H1 (cell line): Measurements from ENCODE around the gene GFI1B. TPM values are rescaled to one million over a fixed set of nuclear protein-coding genes. Genes with fewer than 3 reads are reported as not detected.

ENCODE experiments used
- CTCF ChIA-PET: fragments of 300-600 bp; sonication (Branson Sonifier 250); formaldehyde crosslinking; loops from one replicate; lab custom pipeline; 2021; ENCODE audit not compliant: partially characterized antibody; lab: Charles Lee
- POLR2A ChIA-PET: fragments of 300-600 bp; sonication (Branson Sonifier 250); formaldehyde crosslinking; loops from one replicate; lab custom pipeline; 2021; ENCODE audit warnings: inconsistent platforms; ENCODE audit not compliant: partially characterized antibody; lab: Charles Lee
- DNase-seq, 2 experiments: peaks; one replicate each; pipeline versions ENCODE4 v3.0.0 to v3.0.0-alpha.2; 2010 to 2022; ENCODE audit warnings: low spot score in 2 of 2, low read depth in 1 of 2, mixed read lengths in 1 of 2
- FAIRE-seq: peaks from 2 replicates; lab custom pipeline; 2011; peaks lifted over from hg19 to GRCh38; lab: Jason Lieb, UNC
- H2AFZ ChIP-seq: 2 replicates; pipeline ENCODE4 v1.8.1; 2012; ENCODE audit warnings: low read length, inconsistent platforms
- H2AK5ac ChIP-seq: 2 replicates; pipeline ENCODE4 v1.6.1; 2013; ENCODE audit warnings: low read depth, low read length
- H2BK120ac ChIP-seq: replicated peaks from 2 replicates; pipeline ENCODE3; 2013; ENCODE audit warnings: low read depth, low read length, inconsistent platforms
- H2BK12ac ChIP-seq: 2 replicates; pipeline ENCODE4 v1.6.1; 2013; ENCODE audit warnings: low read depth, low read length
- H2BK15ac ChIP-seq: 2 replicates; pipeline ENCODE4 v1.6.1; 2013; ENCODE audit warnings: low read length
- H2BK20ac ChIP-seq: 2 replicates; pipeline ENCODE4 v1.6.1; 2013; ENCODE audit warnings: low read length
- H2BK5ac ChIP-seq: 2 replicates; pipeline ENCODE4 v1.6.1; 2013; ENCODE audit warnings: low read depth, low read length
- H3K14ac ChIP-seq: 2 replicates; pipeline ENCODE4 v1.6.1; 2013; ENCODE audit warnings: inconsistent platforms; ENCODE audit not compliant: insufficient read length
- H3K18ac ChIP-seq: 2 replicates; pipeline ENCODE4 v1.6.1; 2013; ENCODE audit warnings: low read length; ENCODE audit errors: extremely low read depth
- H3K23ac ChIP-seq: 2 replicates; pipeline ENCODE4 v1.6.1; 2013; ENCODE audit warnings: inconsistent platforms; ENCODE audit not compliant: insufficient read length
- H3K23me2 ChIP-seq: 2 replicates; pipeline ENCODE4 v1.6.1; 2013; ENCODE audit warnings: low read depth, low read length
- H3K27ac ChIP-seq: 2 replicates; pipeline ENCODE4 v1.6.1; 2011; ENCODE audit warnings: low read depth, low read length, inconsistent platforms
- H3K27me3 ChIP-seq, 4 experiments: replicated peaks in 1 of 4; 1 replicate in 1 of 4; 2 replicates in 3 of 4; pipeline versions ENCODE4 v1.6.1 to v1.8.1; 2011 to 2013; ENCODE audit warnings: low read length in 3 of 4, mild to moderate bottlenecking in 3 of 4, inconsistent platforms in 2 of 4, mixed read lengths in 2 of 4, moderate library complexity in 1 of 4; ENCODE audit not compliant: control insufficient read depth in 3 of 4, insufficient read depth in 3 of 4; ENCODE audit errors: extremely low read depth in 1 of 4
- H3K36me3 ChIP-seq, 4 experiments: 2 replicates each; pipeline versions ENCODE4 v1.6.1 to v1.8.1; 2011 to 2013; ENCODE audit warnings: mild to moderate bottlenecking in 4 of 4, low read length in 3 of 4, moderate library complexity in 2 of 4, control low read depth in 1 of 4, inconsistent platforms in 1 of 4; ENCODE audit not compliant: insufficient read depth in 4 of 4, control insufficient read depth in 2 of 4
- H3K4ac ChIP-seq: replicated peaks from 2 replicates; pipeline ENCODE3; 2013; ENCODE audit warnings: low read length, low read depth, mixed read lengths, inconsistent platforms; ENCODE audit not compliant: insufficient read length
- H3K4me1 ChIP-seq, 4 experiments: replicated peaks in 1 of 4; 1 replicate in 1 of 4; 2 replicates in 3 of 4; pipeline versions ENCODE4 v1.6.1 to v1.8.1; 2011 to 2013; ENCODE audit warnings: low read length in 3 of 4, inconsistent platforms in 2 of 4, mixed read lengths in 1 of 4; ENCODE audit not compliant: insufficient read depth in 4 of 4, control insufficient read depth in 3 of 4
- H3K4me2 ChIP-seq, 2 experiments: 2 replicates each; pipeline versions ENCODE4 v1.6.1 to v1.8.1; 2011 to 2013; ENCODE audit warnings: low read depth in 2 of 2, low read length in 2 of 2, control low read depth in 1 of 2, inconsistent platforms in 1 of 2, mild to moderate bottlenecking in 1 of 2; ENCODE audit not compliant: insufficient read depth in 1 of 2
- H3K4me3 ChIP-seq, 4 experiments: fragments of 200-600, 300-600 bp in 1 of 4; sonication (generic), shearing (Covaris generic), sonication (Bioruptor Twin) in 1 of 4; 2 replicates each; pipeline versions ENCODE4 v1.5.1 to v1.8.1; 2011 to 2016; ENCODE audit warnings: low read length in 4 of 4, low read depth in 3 of 4, control low read depth in 2 of 4, inconsistent platforms in 2 of 4, mild to moderate bottlenecking in 2 of 4, mixed read lengths in 1 of 4, moderate library complexity in 1 of 4; ENCODE audit not compliant: insufficient read depth in 2 of 4; ENCODE audit errors: extremely low read depth in 1 of 4
- H3K56ac ChIP-seq: replicated peaks from 2 replicates; pipeline ENCODE3; 2013; ENCODE audit warnings: low read depth, mild to moderate bottlenecking, mixed read lengths, low read length, inconsistent platforms; ENCODE audit not compliant: insufficient read length
- H3K79me1 ChIP-seq: 2 replicates; pipeline ENCODE4 v1.6.1; 2013; ENCODE audit warnings: low read depth, low read length, control low read depth
- H3K79me2 ChIP-seq, 2 experiments: 2 replicates each; pipeline versions ENCODE4 v1.6.1 to v1.8.1; 2012 to 2013; ENCODE audit warnings: low read length in 2 of 2, mild to moderate bottlenecking in 2 of 2, inconsistent platforms in 1 of 2; ENCODE audit not compliant: insufficient read depth in 2 of 2, control insufficient read depth in 1 of 2
- H3K9ac ChIP-seq, 4 experiments: replicated peaks in 1 of 4; 1 replicate in 1 of 4; 2 replicates in 3 of 4; pipeline versions ENCODE4 v1.6.1 to v1.8.1; 2011 to 2013; ENCODE audit warnings: low read depth in 3 of 4, low read length in 3 of 4, control low read depth in 2 of 4, mild to moderate bottlenecking in 2 of 4, moderate library complexity in 2 of 4, inconsistent platforms in 1 of 4; ENCODE audit errors: extremely low read depth in 1 of 4
- H3K9me3 ChIP-seq, 2 experiments: 2 replicates each; pipeline versions ENCODE4 v1.6.1 to v1.8.1; 2012 to 2013; ENCODE audit warnings: mild to moderate bottlenecking in 2 of 2, moderate library complexity in 2 of 2, control low read depth in 1 of 2, inconsistent platforms in 1 of 2, low read depth in 1 of 2, low read length in 1 of 2, mixed read lengths in 1 of 2; ENCODE audit not compliant: insufficient read depth in 2 of 2
- H4K20me1 ChIP-seq, 2 experiments: replicated peaks in 1 of 2; 2 replicates each; pipeline versions ENCODE3 to v1.8.1; 2011 to 2013; ENCODE audit warnings: inconsistent platforms in 2 of 2, low read length in 2 of 2, mild to moderate bottlenecking in 1 of 2; ENCODE audit not compliant: insufficient read depth in 2 of 2, control insufficient read depth in 1 of 2
- H4K5ac ChIP-seq: 2 replicates; pipeline ENCODE4 v1.6.1; 2013; ENCODE audit warnings: low read length, low read depth, mixed read lengths, inconsistent platforms; ENCODE audit not compliant: insufficient read length
- H4K8ac ChIP-seq: 2 replicates; pipeline ENCODE4 v1.8.0; 2013; ENCODE audit warnings: mild to moderate bottlenecking, moderate library complexity, low read length, inconsistent platforms; ENCODE audit not compliant: insufficient read depth; ENCODE audit errors: extremely low read depth
- H4K91ac ChIP-seq: replicated peaks from 2 replicates; pipeline ENCODE3; 2013; ENCODE audit warnings: low read length, mixed read lengths, inconsistent platforms; ENCODE audit not compliant: insufficient read length
- ASH2L ChIP-seq: fragments of 200-600, 300-600 bp; sonication (generic); IDR thresholded peaks from one replicate; pipeline ENCODE4 v1.7.1; 2017; ENCODE audit warnings: low read length
- ATF3 ChIP-seq: IDR thresholded peaks from 2 replicates; pipeline ENCODE4 v1.6.1; 2011; ENCODE audit warnings: low read depth, mild to moderate bottlenecking, low read length; ENCODE audit not compliant: insufficient read depth
- BCL11A ChIP-seq, 2 experiments: IDR thresholded peaks; one replicate each; pipeline ENCODE4 v1.6.1; 2011; ENCODE audit warnings: low read depth in 2 of 2, low read length in 2 of 2, mild to moderate bottlenecking in 2 of 2
- BRCA1 ChIP-seq: IDR thresholded peaks from 2 replicates; pipeline ENCODE4 v1.6.1; 2012; ENCODE audit warnings: low read depth, low read length, improper control_type of control experiment
- CEBPB ChIP-seq: IDR thresholded peaks from 2 replicates; pipeline ENCODE4 v1.6.1; 2012; ENCODE audit warnings: low read depth, low read length
- HDAC6 ChIP-seq: IDR thresholded peaks from one replicate; pipeline ENCODE4 v1.7.1; 2012; ENCODE audit warnings: low read depth, mild to moderate bottlenecking, inconsistent platforms, low read length, moderate library complexity
- KDM4A ChIP-seq: IDR thresholded peaks from one replicate; pipeline ENCODE4 v1.7.1; 2012; ENCODE audit warnings: low read depth, mild to moderate bottlenecking, moderate library complexity, low read length, inconsistent platforms; ENCODE audit not compliant: severe bottlenecking
- NRF1 ChIP-seq: IDR thresholded peaks from 2 replicates; pipeline ENCODE4 v1.6.1; 2011; ENCODE audit warnings: mild to moderate bottlenecking, low read depth, low read length, improper control_type of control experiment
- RNF2 ChIP-seq: fragments of 200-900, 300-1000 bp; sonication (generic); IDR thresholded peaks from 2 replicates; pipeline ENCODE4 v1.7.1; 2016; ENCODE audit warnings: borderline replicate concordance, low read depth, mild to moderate bottlenecking, antibody characterized with exemption, low read length; ENCODE audit not compliant: poor library complexity, severe bottlenecking; ENCODE audit errors: missing control alignments
- TAF1 ChIP-seq: IDR thresholded peaks from 2 replicates; pipeline ENCODE4 v1.6.1; 2011; ENCODE audit warnings: mild to moderate bottlenecking, low read depth, low read length
- YY1 ChIP-seq: IDR thresholded peaks from 2 replicates; pipeline ENCODE4 v1.6.1; 2011; ENCODE audit warnings: low read depth, mild to moderate bottlenecking, low read length
- WGBS, 2 experiments: shearing (Covaris generic) in 1 of 2; methylation state at CpG; one replicate each; pipeline versions ENCODE4 v1.1.6 to v1.1.7; 2013 to 2015; ENCODE audit warnings: low lambda C conversion rate in 2 of 2, mixed read lengths in 2 of 2, inconsistent platforms in 1 of 2, low coverage in 1 of 2, missing lambda C conversion rate in 1 of 2; ENCODE audit not compliant: insufficient replicate concordance in 2 of 2, insufficient coverage in 1 of 2, insufficient read length in 1 of 2; ENCODE audit errors: extremely low coverage in 1 of 2, missing lambda C conversion rate in 1 of 2; 5-methylcytosine and 5-hydroxymethylcytosine counted together
- polyA plus RNA-seq, 7 experiments: library from polyadenylated mRNA; depleted of rRNA in 3 of 7; stranded (reverse) in 5 of 7; unstranded in 2 of 7; fragments of >200 nt in 5 of 7; fragments of 200-250 nt in 2 of 7; gene quantifications; 1 replicate in 5 of 7; 2 replicates in 1 of 7; 4 replicates in 1 of 7; pipeline versions ENCODE4 v1.2.1 to v1.2.3, GENCODE V29; 2011 to 2013; ENCODE audit warnings: missing spikeins in 2 of 7, mixed read lengths in 2 of 7
- total RNA-seq: library from RNA; stranded (reverse); fragmentation: NEBNext Ultra II Directional; extraction: Animal tissue kit (Norgen Biotek cat#: 25700); gene quantifications from 2 replicates; pipeline ENCODE4 v1.2.1, GENCODE V29; 2021

The GFI1B gene
- total and polyA plus RNA-seq, 2 of the 8 experiments (the other 6 are each of a cell fraction or from before 2014, with no cell fraction given): 0.09 to 0.11 TPM

- H3K23me2 ChIP-seq: peaks cover 8% of the 10 kb centered on the region; the same call in 1 of the 2 replicates
- H2BK12ac ChIP-seq: no peak overlapping the region
- H3K4me1 ChIP-seq: peaks cover 2 to 10% (median 4%) of the 10 kb centered on the region in 4 experiments; a peak in 6 of 7 replicates
- no peak overlapping the region for H2BK20ac ChIP-seq
- no peak overlapping the region for H3K18ac ChIP-seq
- no peaks in the 10 kb centered on the region for H3K36me3 ChIP-seq
- no peak overlapping the region for H2BK5ac ChIP-seq
- no peak overlapping the region for H2BK120ac ChIP-seq
- no peak overlapping the region for H3K4ac ChIP-seq
- no peak overlapping the region for H3K23ac ChIP-seq
- FAIRE-seq (no peak), DNase-seq (no peak)
- ChIA-PET CTCF (no interaction called here), POLR2A (no interaction called here)
- no peak overlapping the region for H3K56ac ChIP-seq
- peaks cover 0 to 5% of the 10 kb centered on the region in 2 experiments for H4K20me1 ChIP-seq
- peaks cover 16 to 26% of the 10 kb centered on the region in 2 experiments for H3K79me2 ChIP-seq
- H3K27ac ChIP-seq: no peak overlapping the region
- H2BK15ac ChIP-seq: no peak overlapping the region
- H3K14ac ChIP-seq: no peak overlapping the region
- H3K9me3 ChIP-seq: no peaks in the 10 kb centered on the region
- no peak overlapping the region for H4K5ac ChIP-seq
- no peak overlapping the region for H4K8ac ChIP-seq
- no peak overlapping the region for H3K4me2 ChIP-seq
- no peak overlapping the region for H2AFZ ChIP-seq
- H3K4me3 ChIP-seq: no peak overlapping the region
- H3K79me1 ChIP-seq: peaks cover 13% of the 10 kb centered on the region
- TF ChIP-seq NRF1 (no peak), RNF2 (no peak), ATF3 (no peak), BRCA1 (no peak), HDAC6 (no peak), BCL11A (IDR thresholded peaks at IDR 0.05; ENCODE audit: low read depth in 2 of 2, low read length in 2 of 2) (no peak), ASH2L (no peak), TAF1 (no peak), CEBPB (no peak), YY1 (no peak), KDM4A (no peak)
- no peak overlapping the region for H2AK5ac ChIP-seq
- no peaks in the 10 kb centered on the region; a peak in 1 of 7 replicates for H3K27me3 ChIP-seq
- 88% methylated on average over 3 of the region's 3 CpGs; no CpG with 5 or more reads in 1 of the 2 experiments for WGBS, 2 experiments
- no peak overlapping the region for H4K91ac ChIP-seq
- H3K9ac ChIP-seq: no peak overlapping the region
Measured at GRCh38 chr9:133028221-133028620, 49.7 kb downstream of the GFI1B start.
